Measurements from ENCODE around the gene STX12. TPM values are rescaled to one million over a fixed set of nuclear protein-coding genes. Genes with fewer than 3 reads are reported as not detected.

The STX12 gene
- total RNA-seq, 1 experiment from 2014 or later = 76.5 TPM

- H3K36me3 ChIP-seq = no peaks in the 10 kb centered on the region
- H3K27me3 ChIP-seq (replicated peaks) = no peaks in the 10 kb centered on the region
- no peaks in the 10 kb centered on the region for H3K9me3 ChIP-seq (replicated peaks)
- DNase-seq (ENCODE audit: low read depth in 1 of 2, low spot score in 2 of 2) = peak in 1 of 2 experiments; percentile 19
- peak within 1 kb of the TSS; percentile 45 for H3K4me3 ChIP-seq
- H3K27ac ChIP-seq = no peak within 1 kb of the TSS
- H3K4me1 ChIP-seq (replicated peaks) = peaks cover 13% of the 10 kb centered on the region
Measured at GRCh38 chr1:27872059-27872801, 99.2 kb downstream of the STX12 start, which contains the start of gene THEMIS2. THEMIS2 (plus strand) TSS chr1:27872544; CDS start chr1:27872572, 28 bp downstream.

GRCh38 chr1:27872802-27873551, 100.0 kb downstream of the STX12 start:
- Histone ChIP-seq H3K9me3 (replicated peaks) (no peaks in the 10 kb centered on the region), H3K36me3 (no peaks in the 10 kb centered on the region), H3K27ac (no peak overlapping the region), H3K4me1 (replicated peaks) (peaks cover 13% of the 10 kb centered on the region), H3K27me3 (replicated peaks) (no peaks in the 10 kb centered on the region), H3K4me3 (peak overlapping the region; percentile 45)
- no peak for DNase-seq (ENCODE audit: low read depth in 1 of 2, low spot score in 2 of 2)

- H3K9me3 ChIP-seq (replicated peaks) = no peaks in the 10 kb centered on the region
- no peaks in the 10 kb centered on the region for H3K36me3 ChIP-seq
- no peak for DNase-seq (ENCODE audit: low read depth in 1 of 2, low spot score in 2 of 2)
- H3K4me3 ChIP-seq = no peak overlapping the region
- H3K4me1 ChIP-seq (replicated peaks) = peaks cover 13% of the 10 kb centered on the region
- H3K27ac ChIP-seq = no peak overlapping the region
- no peaks in the 10 kb centered on the region for H3K27me3 ChIP-seq (replicated peaks)
Measured at GRCh38 chr1:27873671-27874384, 100.8 kb downstream of the STX12 start.

Other genes with a start within 250 kb of the STX12 start
- 2.9 and 4.1 TPM in 2 replicates for gene AHDC1, start 169.1 kb upstream of the STX12 start, total RNA-seq (2014; rRNA removed; shearing (Covaris generic))
- gene FGR, start 138.0 kb upstream of the STX12 start, total RNA-seq (2014; rRNA removed; shearing (Covaris generic)) = not detected in 2 replicates
- gene IFI6, start 101.0 kb upstream of the STX12 start, total RNA-seq (2014; rRNA removed; shearing (Covaris generic)) = 54.6 and 97.5 TPM in 2 replicates
- 12.5 and 12.7 TPM in 2 replicates for gene FAM76A, start 47.3 kb upstream of the STX12 start, total RNA-seq (2014; rRNA removed; shearing (Covaris generic))
- gene PPP1R8, start 57.6 kb downstream of the STX12 start, total RNA-seq (2014; rRNA removed; shearing (Covaris generic)) = 33.5 and 60.0 TPM in 2 replicates
- gene THEMIS2, start 99.3 kb downstream of the STX12 start, total RNA-seq (2014; rRNA removed; shearing (Covaris generic)) = 0.09 and 1.7 TPM in 2 replicates
- gene RPA2, start 141.4 kb downstream of the STX12 start, total RNA-seq (2014; rRNA removed; shearing (Covaris generic)) = 61.3 and 63.6 TPM in 2 replicates
- 0.11 TPM in 1 of 2 replicates, not detected in the other for gene SMPDL3B, start 161.8 kb downstream of the STX12 start, total RNA-seq (2014; rRNA removed; shearing (Covaris generic))
- gene XKR8, start 186.8 kb downstream of the STX12 start, total RNA-seq (2014; rRNA removed; shearing (Covaris generic)) = 2.9 and 4.9 TPM in 2 replicates